Measurements from ENCODE around the gene BCL2L13.

BCL2L13 gene

GRCh38 chr22:17780116-17780740 is 141.7 kb downstream of the BCL2L13 start:
- no peak for DNase-seq (ENCODE audit: low read depth)
